HG03066 (cell line): ENCODE measurements around the gene SDK1.

ENCODE experiments used
- ATAC-seq: cut with Tn5 transposase; IDR thresholded peaks from one replicate; pipeline ENCODE4 v1.9.1; 2021; ENCODE audit warnings: low read depth; ENCODE audit not compliant: unreplicated experiment

Gene SDK1

GRCh38 chr7:3327099-3327498, 26.0 kb downstream of the SDK1 start:
- no peak for ATAC-seq

DNA sequence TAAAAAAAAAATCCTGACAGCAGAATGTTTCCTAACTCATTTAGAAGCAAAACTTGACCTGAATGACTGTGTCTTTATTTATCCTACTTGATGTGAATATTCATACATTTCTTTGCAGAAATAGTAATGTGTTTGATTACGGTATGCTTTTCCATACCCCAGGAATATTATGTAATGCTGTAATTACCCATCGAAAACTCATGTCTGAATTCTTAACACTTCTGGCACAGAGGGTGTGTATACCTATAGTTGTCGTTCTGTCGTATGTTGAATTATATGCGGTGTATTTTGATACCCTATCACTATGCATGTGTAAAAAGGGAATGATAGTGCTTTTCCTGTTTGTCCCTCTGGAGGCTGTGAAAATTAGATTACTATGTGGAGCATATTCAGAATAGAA, 26.6 kb downstream of the SDK1 start:
- no peak for ATAC-seq

- no peak for ATAC-seq
Measured at GRCh38 chr7:3332308-3332707, 31.3 kb downstream of the SDK1 start.

DNA sequence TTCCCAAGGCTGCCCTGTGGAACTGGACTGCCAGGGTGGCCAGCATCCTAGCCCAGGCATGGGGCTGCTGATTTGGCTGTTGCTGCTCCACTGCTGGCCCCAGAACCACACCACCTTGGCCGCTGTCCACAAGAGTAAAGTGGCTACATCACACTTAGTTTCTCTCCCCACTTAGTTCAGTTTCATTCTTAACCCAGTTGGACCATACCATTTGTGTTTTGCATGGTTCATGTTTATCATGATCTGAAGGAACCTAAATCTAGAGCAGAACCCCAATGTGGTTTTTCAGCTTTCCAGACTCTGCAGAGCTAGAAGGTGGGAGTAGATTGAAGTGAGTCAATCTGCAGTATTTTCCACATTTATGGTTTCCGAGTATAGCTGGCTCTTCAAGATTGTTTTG, 32.8 kb downstream of the SDK1 start:
- no peak for ATAC-seq

DNA sequence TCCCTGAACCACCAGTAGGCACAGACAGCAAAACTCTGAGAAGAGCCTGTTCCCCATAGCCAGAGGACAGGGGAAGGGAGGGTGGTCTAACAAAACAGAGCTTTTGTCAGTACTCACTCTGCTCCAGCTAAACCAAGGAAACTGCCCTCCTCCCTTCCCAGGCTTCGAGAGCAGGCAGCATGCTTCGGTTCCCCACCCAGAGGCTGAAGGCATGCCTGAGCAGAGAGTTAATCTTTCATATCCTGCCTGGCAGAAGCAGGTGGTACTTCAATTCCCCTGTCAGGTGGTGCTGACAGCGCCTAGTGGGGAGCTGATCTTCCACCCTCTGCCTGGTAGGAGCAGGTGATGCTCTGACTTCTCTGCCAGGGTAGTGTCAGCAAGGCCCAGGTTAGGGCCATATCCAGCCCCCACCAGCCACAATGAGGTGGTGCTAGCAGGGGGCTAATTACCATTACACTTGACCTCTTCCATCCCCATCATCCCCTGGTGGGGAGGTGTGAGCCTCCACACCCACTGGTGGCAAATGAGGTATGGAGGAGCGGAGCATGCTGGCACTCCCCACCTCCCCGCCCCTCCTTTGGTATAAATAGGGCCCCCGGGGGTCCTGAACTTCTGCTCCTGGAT, 35.1 kb downstream of the SDK1 start:
- no peak for ATAC-seq

GRCh38 chr7:3338161-3338560, 37.1 kb downstream of the SDK1 start:
- no peak for ATAC-seq

- no peak for ATAC-seq
Measured at GRCh38 chr7:3345699-3346481, 44.8 kb downstream of the SDK1 start.

- ATAC-seq, result no peak
Measured at GRCh38 chr7:3349126-3349525, 48.1 kb downstream of the SDK1 start.

DNA sequence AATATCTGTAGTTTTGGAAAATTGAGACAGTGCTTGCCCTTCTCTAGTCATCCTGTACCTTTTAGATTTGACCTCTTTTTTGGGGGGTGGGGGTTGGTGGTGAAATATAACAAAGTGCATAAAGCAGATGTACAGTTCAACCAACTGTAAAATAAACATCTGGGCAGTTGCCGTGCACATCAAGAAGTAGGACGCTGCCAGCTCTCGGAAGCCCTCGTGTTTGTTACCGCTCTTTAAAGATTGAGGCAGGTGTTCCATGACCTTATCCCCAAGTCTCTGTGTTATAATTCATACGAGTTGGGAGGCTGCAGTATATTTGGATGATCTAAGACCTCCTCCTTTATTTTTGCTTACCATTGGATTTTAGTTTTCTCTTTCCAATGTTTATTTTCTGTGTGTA, 55.1 kb downstream of the SDK1 start:
- no peak for ATAC-seq

GRCh38 chr7:3358991-3359390, 57.9 kb downstream of the SDK1 start:
- ATAC-seq, result no peak

- ATAC-seq, result no peak
Measured at GRCh38 chr7:3367261-3367660, 66.2 kb downstream of the SDK1 start.

DNA sequence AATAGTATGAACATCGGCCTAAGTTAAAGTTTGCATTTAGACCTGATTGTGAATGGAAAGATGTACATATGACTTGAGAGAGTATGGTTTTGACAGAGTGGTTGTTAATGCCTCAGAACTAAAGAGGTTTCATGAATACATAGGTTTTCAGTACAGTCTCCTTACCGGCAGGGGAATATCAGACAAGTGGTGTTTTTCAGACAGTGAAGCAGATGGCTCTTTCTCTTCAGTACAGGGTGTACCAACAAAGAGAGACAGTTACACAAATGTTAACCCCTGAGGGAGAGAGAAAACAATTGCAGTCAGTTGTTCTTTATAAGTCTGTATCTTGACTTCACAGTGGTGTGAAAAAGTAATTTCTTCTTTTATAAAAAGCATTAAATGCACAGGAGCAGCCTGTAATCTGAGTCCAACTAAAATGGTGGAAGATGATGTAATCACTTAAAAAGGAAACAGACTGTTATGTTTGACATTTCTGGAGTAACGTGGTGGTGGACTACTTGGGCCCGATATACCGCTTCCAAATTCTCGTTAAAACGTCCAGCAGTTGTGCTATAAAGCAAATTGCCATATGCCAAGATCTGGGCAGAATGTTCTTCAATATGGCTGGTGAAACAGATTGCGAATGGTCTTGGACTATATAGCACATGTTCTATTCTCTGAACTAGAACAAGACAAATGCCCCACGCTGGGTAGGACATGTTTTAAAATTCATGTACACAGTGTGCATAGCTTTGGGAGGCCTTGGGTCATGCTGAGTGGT, 69.2 kb downstream of the SDK1 start:
- ATAC-seq, result no peak

- ATAC-seq, result no peak
Measured at GRCh38 chr7:3370921-3371320, 69.9 kb downstream of the SDK1 start.

DNA sequence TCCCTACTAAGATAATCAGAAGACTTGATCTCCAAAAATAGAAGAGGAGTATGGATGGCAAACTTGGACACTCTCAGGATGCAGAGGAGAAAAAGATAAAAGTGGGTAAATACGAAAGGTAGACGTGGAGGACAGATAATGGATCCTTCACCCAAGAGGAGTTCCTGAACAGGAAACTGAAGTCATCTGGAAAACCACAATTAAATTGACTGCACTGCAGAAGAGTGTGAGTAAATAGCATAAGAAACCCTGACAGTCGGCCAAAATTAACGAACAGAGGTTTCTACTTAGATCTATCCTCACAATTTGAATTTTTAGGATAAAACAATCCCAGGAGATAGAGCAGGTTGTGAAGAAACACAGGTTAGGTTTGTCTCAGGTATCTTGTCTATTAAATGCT, 70.5 kb downstream of the SDK1 start:
- no peak for ATAC-seq

DNA sequence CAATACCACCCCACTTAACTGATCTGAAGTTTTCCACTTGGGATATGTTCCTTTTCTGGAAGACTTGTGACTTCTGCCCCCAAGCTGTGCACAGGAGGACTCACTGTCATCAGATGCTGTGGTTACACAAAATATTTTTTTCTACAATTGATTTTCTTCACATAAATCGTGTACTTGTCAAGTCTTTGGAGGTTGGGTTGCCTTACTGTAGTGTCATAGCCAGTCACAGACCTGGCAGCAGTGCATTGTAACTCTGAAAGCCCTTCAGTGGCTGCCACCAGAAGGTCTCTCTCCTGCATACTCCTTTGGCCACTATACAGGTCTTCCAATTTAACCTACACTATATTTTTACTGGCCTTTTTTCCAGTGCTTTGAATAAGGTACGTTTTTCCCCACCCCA, 73.2 kb downstream of the SDK1 start:
- no peak for ATAC-seq

- no peak for ATAC-seq
Measured at GRCh38 chr7:3378390-3379150, 77.5 kb downstream of the SDK1 start.

GRCh38 chr7:3380034-3380433, 79.0 kb downstream of the SDK1 start:
- ATAC-seq, result no peak

GRCh38 chr7:3380886-3381685, 80.0 kb downstream of the SDK1 start:
- ATAC-seq, result no peak

GRCh38 chr7:3386423-3387190, 85.6 kb downstream of the SDK1 start:
- no peak for ATAC-seq
